ELR (cell line): ENCODE measurements around the gene BECN2.

Source experiments
- DNase-seq: peaks from one replicate; pipeline ENCODE4 v3.0.0-alpha.2; 2015; ENCODE audit warnings: low read depth

Gene BECN2

GRCh38 chr1:241957692-241958494, at the start of gene BECN2:
BECN2 (plus strand) TSS chr1:241957767; CDS start chr1:241957767, 0 bp downstream.
- no peak for DNase-seq

- no peak for DNase-seq
Measured at GRCh38 chr1:241916196-241916595, 41.4 kb upstream of the BECN2 start.

- no peak for DNase-seq
Measured at GRCh38 chr1:241917487-241917886, 40.1 kb upstream of the BECN2 start.

GRCh38 chr1:241918879-241919278, 38.7 kb upstream of the BECN2 start:
- DNase-seq, result peak; percentile 83

- DNase-seq, result no peak
Measured at GRCh38 chr1:241924080-241924808, 33.3 kb upstream of the BECN2 start.

GRCh38 chr1:241926141-241926540, 31.4 kb upstream of the BECN2 start:
- no peak for DNase-seq

GRCh38 chr1:241927321-241927720, 30.2 kb upstream of the BECN2 start:
- no peak for DNase-seq

GRCh38 chr1:241932845-241933244, 24.7 kb upstream of the BECN2 start:
- DNase-seq, result no peak

GRCh38 chr1:241934201-241934848, 23.2 kb upstream of the BECN2 start:
- DNase-seq, result peak; percentile 58

- no peak for DNase-seq
Measured at GRCh38 chr1:241934866-241935265, 22.7 kb upstream of the BECN2 start.

GRCh38 chr1:241939798-241940197, 17.8 kb upstream of the BECN2 start:
- no peak for DNase-seq

GRCh38 chr1:241942738-241943137, 14.8 kb upstream of the BECN2 start:
- no peak for DNase-seq

- no peak for DNase-seq
Measured at GRCh38 chr1:241944300-241944699, 13.3 kb upstream of the BECN2 start.

GRCh38 chr1:241947354-241947753, 10.2 kb upstream of the BECN2 start:
- DNase-seq, result no peak

GRCh38 chr1:241950390-241950789, 7.2 kb upstream of the BECN2 start:
- DNase-seq, result peak; percentile 56

- DNase-seq, result no peak
Measured at GRCh38 chr1:241962153-241962552, 4.6 kb downstream of the BECN2 start.

- DNase-seq, result no peak
Measured at GRCh38 chr1:241963722-241964121, 6.2 kb downstream of the BECN2 start.

- no peak for DNase-seq
Measured at GRCh38 chr1:241964550-241965282, 7.1 kb downstream of the BECN2 start.

GRCh38 chr1:241968611-241969010, 11.0 kb downstream of the BECN2 start:
- no peak for DNase-seq

- DNase-seq, result peak; percentile 33
Measured at GRCh38 chr1:241972703-241973369, 15.3 kb downstream of the BECN2 start.

GRCh38 chr1:241976229-241976628, 18.7 kb downstream of the BECN2 start:
- DNase-seq, result no peak

GRCh38 chr1:241979071-241979470, 21.5 kb downstream of the BECN2 start:
- no peak for DNase-seq
